Sciatic nerve (tissue), 2 donors: ENCODE data around the gene CENPX. TPM values are rescaled to one million over a fixed set of nuclear protein-coding genes. Genes with fewer than 3 reads are reported as not detected.

Experiments
- ATAC-seq: fragments of 200-7000 bp; cut with Tn5 transposase; one replicate; pipeline ENCODE4 v1.9.1; 2020; ENCODE audit warnings: mild to moderate bottlenecking, moderate library complexity
- DNase-seq: peaks from one replicate; pipeline ENCODE4 v3.0.0-alpha.2; 2020; ENCODE audit warnings: low spot score
- intact Hi-C: fragments of 100-400 bp; cut with DNase I; formaldehyde crosslinking; loops from one replicate; pipeline ENCODE4 v1.14.2; 2022
- total RNA-seq: library from RNA; stranded (reverse); fragmentation: NEBNext Ultra II Directional; extraction: Animal tissue kit (Norgen Biotek cat#: 25700); gene quantifications from one replicate; pipeline ENCODE4 v1.2.1, GENCODE V29; 2021
- donor health status: DM: no; HTN: no; CAD: no.
- donor health status: DM: no; HTN: no; CAD: no.

CENPX gene
- total RNA-seq, 1 donor from 2014 or later = 33.6 TPM

- ATAC-seq (no peak), DNase-seq (no peak)
- intact Hi-C loops = no loop called here
Observed at GRCh38 chr17:82055965-82056728, 33.5 kb upstream of the CENPX start.

- DNase-seq = no peak
- intact Hi-C loops = no loop called here
- ATAC-seq = no peak
Observed at GRCh38 chr17:82055023-82055964, 32.6 kb upstream of the CENPX start.

- intact Hi-C loops = no loop called here
- ATAC-seq = no peak
- no peak for DNase-seq
Observed at GRCh38 chr17:82054351-82055022, 31.8 kb upstream of the CENPX start.

GRCh38 chr17:82053556-82054263 lies 31.0 kb upstream of the CENPX start:
- intact Hi-C loops = no loop called here
- no peak for ATAC-seq
- DNase-seq = no peak

- intact Hi-C loops = no loop called here
- DNase-seq (no peak), ATAC-seq (no peak)
Observed at GRCh38 chr17:82053130-82053529, 30.5 kb upstream of the CENPX start.

GRCh38 chr17:82052638-82053059 lies 30.0 kb upstream of the CENPX start:
- intact Hi-C loops = no loop called here
- no peak for ATAC-seq
- DNase-seq = no peak

- ATAC-seq = peak; percentile 69
Observed at GRCh38 chr17:82051776-82052637, 29.3 kb upstream of the CENPX start, which contains the start of the genes GPS1 and RFNG. TSS of gene GPS1 (plus strand) at chr17:82051898. CDS start at chr17:82051932, 34 bp downstream. TSS of gene RFNG (minus strand) at chr17:82051811. CDS start at chr17:82051766, 45 bp downstream.

GRCh38 chr17:82050761-82051641 lies 28.3 kb upstream of the CENPX start:
- intact Hi-C loops = no loop called here
- DNase-seq (no peak), ATAC-seq (peak; percentile 28)

More at GRCh38 chr17:82051776-82052637, 29.3 kb upstream of the CENPX start, which contains the start of the genes GPS1 and RFNG:
- intact Hi-C loops = no loop called here
- DNase-seq = peak; percentile 88

GRCh38 chr17:82050152-82050760 lies 27.6 kb upstream of the CENPX start:
- intact Hi-C loops = no loop called here
- DNase-seq (no peak), ATAC-seq (no peak)

- no peak for ATAC-seq
- no peak for DNase-seq
- intact Hi-C loops = loop anchor here (10.0 kb wide), 1 partner anchor 265 kb away; the partner anchor contains the start of gene CD7
Observed at GRCh38 chr17:82049521-82049971, 26.9 kb upstream of the CENPX start.

GRCh38 chr17:82049106-82049505 lies 26.4 kb upstream of the CENPX start:
- no peak for ATAC-seq
- intact Hi-C loops = loop anchor here (10.0 kb wide), 1 partner anchor 266 kb away; the partner anchor contains the start of gene CD7
- no peak for DNase-seq

GRCh38 chr17:82048571-82048971 lies 25.9 kb upstream of the CENPX start:
- DNase-seq (no peak), ATAC-seq (no peak)
- intact Hi-C loops = loop anchor here (10.0 kb wide), 1 partner anchor 266 kb away; the partner anchor contains the start of gene CD7

GRCh38 chr17:82047914-82048570 lies 25.4 kb upstream of the CENPX start:
- intact Hi-C loops = loop anchor here (10.0 kb wide), 1 partner anchor 267 kb away; the partner anchor contains the start of gene CD7
- DNase-seq = no peak
- ATAC-seq = no peak

- ATAC-seq = no peak
- no peak for DNase-seq
- intact Hi-C loops = loop anchor here (10.0 kb wide), 1 partner anchor 267 kb away; the partner anchor contains the start of gene CD7
Observed at GRCh38 chr17:82047379-82047778, 24.7 kb upstream of the CENPX start.

- intact Hi-C loops = loop anchor here (10.0 kb wide), 1 partner anchor 268 kb away; the partner anchor contains the start of gene CD7
- ATAC-seq (no peak), DNase-seq (no peak)
Observed at GRCh38 chr17:82046903-82047302, 24.2 kb upstream of the CENPX start.
